Caco-2 (cell line): ENCODE results near the gene COG3. TPM values are rescaled to one million over a fixed set of nuclear protein-coding genes. Genes with fewer than 3 reads are reported as not detected.

ENCODE experiments used
- BruUV-seq: library from RNA; stranded (reverse); fragments of 400-500 nt; replicated peaks from 2 replicates; lab custom pipeline; 2021; lab: Mats Ljungman, UMichigan
- CTCF ChIA-PET: fragments of 300-600 bp; sonication (Branson Sonifier 250); formaldehyde crosslinking; loops from one replicate; lab custom pipeline; 2022; ENCODE audit warnings: antibody characterized with exemption; lab: Charles Lee
- POLR2A ChIA-PET: fragments of 300-600 bp; sonication (Branson Sonifier 250); formaldehyde crosslinking; loops from one replicate; lab custom pipeline; 2022; ENCODE audit warnings: antibody characterized with exemption; lab: Charles Lee
- DNase-seq, 2 experiments: peaks; one replicate each; pipeline versions ENCODE4 v3.0.0 to v3.0.0-alpha.2; 2020 to 2022
- H3K27me3 ChIP-seq: replicated peaks from 2 replicates; pipeline ENCODE4 v1.6.0; 2011; ENCODE audit warnings: low read length; ENCODE audit not compliant: control insufficient read depth, insufficient read depth
- H3K36me3 ChIP-seq: 2 replicates; pipeline ENCODE4 v1.5.1; 2011; ENCODE audit warnings: low read length; ENCODE audit not compliant: control insufficient read depth, insufficient read depth
- H3K4me1 ChIP-seq: fragments of 250-450 bp; sonication (Bioruptor Pico); 2 replicates; pipeline ENCODE4 v1.5.1; 2020; ENCODE audit warnings: mild to moderate bottlenecking
- H3K4me3 ChIP-seq: 2 replicates; pipeline ENCODE4 v1.5.1; 2011; ENCODE audit warnings: low read depth, mild to moderate bottlenecking, control low read depth, low read length
- H3K9me3 ChIP-seq: fragments of 250-450 bp; sonication (Bioruptor Pico); 2 replicates; pipeline ENCODE4 v1.5.1; 2020; ENCODE audit warnings: mild to moderate bottlenecking, moderate library complexity
- H3K27ac Mint-ChIP-seq: one replicate; pipeline ENCODE4 v1.8.0; 2022; ENCODE audit warnings: mixed read lengths; ENCODE audit not compliant: unreplicated experiment
- H3K27me3 Mint-ChIP-seq: one replicate; pipeline ENCODE4 v1.8.0; 2022; ENCODE audit warnings: mixed read lengths; ENCODE audit not compliant: insufficient read depth, unreplicated experiment
- H3K36me3 Mint-ChIP-seq: one replicate; pipeline ENCODE4 v1.8.0; 2022; ENCODE audit warnings: mild to moderate bottlenecking, mixed read lengths; ENCODE audit not compliant: insufficient read depth, unreplicated experiment
- H3K4me1 Mint-ChIP-seq: one replicate; pipeline ENCODE4 v1.8.0; 2022; ENCODE audit warnings: low read depth, mixed read lengths; ENCODE audit not compliant: unreplicated experiment
- H3K4me3 Mint-ChIP-seq: one replicate; pipeline ENCODE4 v1.8.0; 2022; ENCODE audit warnings: mild to moderate bottlenecking, moderate library complexity, mixed read lengths; ENCODE audit not compliant: unreplicated experiment
- H3K9me3 Mint-ChIP-seq: one replicate; pipeline ENCODE4 v1.8.0; 2022; ENCODE audit warnings: mixed read lengths; ENCODE audit not compliant: unreplicated experiment
- CTCF ChIP-seq, 2 experiments: fragments of 200-600 bp in 1 of 2; IDR thresholded peaks; 1 replicate in 1 of 2; 2 replicates in 1 of 2; pipeline versions ENCODE4 v1.5.1 to v1.8.0; 2011 to 2022; ENCODE audit warnings: antibody characterized with exemption in 1 of 2, control low read depth in 1 of 2, inconsistent platforms in 1 of 2, low read depth in 1 of 2, low read length in 1 of 2, mild to moderate bottlenecking in 1 of 2, moderate library complexity in 1 of 2; ENCODE audit not compliant: insufficient read depth in 1 of 2, severe bottlenecking in 1 of 2, unreplicated experiment in 1 of 2
- intact Hi-C: fragments of 100-400 bp; cut with micrococcal nuclease; formaldehyde crosslinking; loops from one replicate; pipeline ENCODE4 v1.10.0; 2022; ENCODE audit not compliant: unreplicated experiment
- total RNA-seq: library from RNA; stranded (reverse); gene quantifications from 2 replicates; pipeline ENCODE4 v1.2.3, GENCODE V29; 2022

The COG3 gene
- total RNA-seq, 1 experiment from 2014 or later: 35.8 TPM

- CTCF ChIA-PET: interaction anchor here (0.6 to 1.5 kb wide), 3 partner anchors 8 to 180 kb away, joined by 3 to 6 read pairs (median 4); partner anchors contain the start of gene TPT1
- POLR2A ChIA-PET: no interaction called here
- Histone ChIP-seq H3K36me3 (peaks cover 2% of the 10 kb centered on the region; the same call in 1 of the 2 replicates), H3K27me3 (no peaks in the 10 kb centered on the region), H3K9me3 (no peaks in the 10 kb centered on the region), H3K4me1 (peaks cover 84% of the 10 kb centered on the region), H3K4me3 (no peak overlapping the region)
- H3K27me3 Mint-ChIP-seq: no peaks in the 10 kb centered on the region
- H3K27ac Mint-ChIP-seq: peak overlapping the region; percentile 92
- TF ChIP-seq CTCF (IDR thresholded peaks at IDR 0.05; ENCODE audit: insufficient read depth in 1 of 2, low read depth in 1 of 2, low read length in 1 of 2, severe bottlenecking in 1 of 2, unreplicated experiment in 1 of 2): no peak
- peaks cover 89% of the 10 kb centered on the region for H3K36me3 Mint-ChIP-seq
- peaks cover 61% of the 10 kb centered on the region for H3K4me1 Mint-ChIP-seq
- DNase-seq: peak; percentile 64
- H3K9me3 Mint-ChIP-seq: no peaks in the 10 kb centered on the region
- no TSS peak for BruUV-seq
- H3K4me3 Mint-ChIP-seq: peak overlapping the region; percentile 73
- intact Hi-C loops: no loop called here
Measured at GRCh38 chr13:45521297-45521696, 56.6 kb downstream of the COG3 start.

DNA sequence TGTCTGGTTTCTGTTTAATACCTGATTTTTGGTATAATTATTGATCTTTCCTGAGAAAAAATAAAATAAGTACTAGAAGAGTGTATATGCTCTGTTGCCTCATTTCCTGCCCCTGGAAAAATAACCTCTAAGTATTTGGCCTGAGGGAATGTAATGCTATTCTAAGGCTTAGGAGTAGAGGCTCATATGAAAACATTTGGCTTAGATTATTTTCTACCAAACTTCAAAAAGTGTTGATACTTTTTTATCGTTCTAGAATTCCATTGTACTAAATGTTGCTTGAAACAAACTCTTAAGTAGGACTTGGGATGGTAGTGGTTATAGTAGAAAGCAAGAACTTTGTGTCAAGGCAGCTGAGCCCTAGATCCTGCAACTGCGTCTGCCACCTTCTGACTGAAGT, 57.8 kb downstream of the COG3 start:
- H3K4me1 Mint-ChIP-seq: peaks cover 73% of the 10 kb centered on the region
- no peaks in the 10 kb centered on the region for H3K27me3 Mint-ChIP-seq
- no peak for TF ChIP-seq CTCF (IDR thresholded peaks at IDR 0.05; ENCODE audit: insufficient read depth in 1 of 2, low read depth in 1 of 2, low read length in 1 of 2, severe bottlenecking in 1 of 2, unreplicated experiment in 1 of 2)
- no peak overlapping the region for H3K4me3 ChIP-seq
- ChIA-PET POLR2A (no interaction called here), CTCF (interaction anchor here (1.5 kb wide), 1 partner anchor 181 kb away, joined by 4 read pairs; the partner anchor contains the start of gene TPT1)
- H3K4me3 Mint-ChIP-seq: peak overlapping the region; percentile 73
- H3K4me1 ChIP-seq: peaks cover 84% of the 10 kb centered on the region
- H3K27me3 ChIP-seq: no peaks in the 10 kb centered on the region
- H3K9me3 ChIP-seq: no peaks in the 10 kb centered on the region
- BruUV-seq: no TSS peak
- peaks cover 2% of the 10 kb centered on the region; the same call in 1 of the 2 replicates for H3K36me3 ChIP-seq
- DNase-seq: no peak
- H3K36me3 Mint-ChIP-seq: peaks cover 89% of the 10 kb centered on the region
- no peaks in the 10 kb centered on the region for H3K9me3 Mint-ChIP-seq
- H3K27ac Mint-ChIP-seq: peak overlapping the region; percentile 92
- intact Hi-C loops: no loop called here

DNA sequence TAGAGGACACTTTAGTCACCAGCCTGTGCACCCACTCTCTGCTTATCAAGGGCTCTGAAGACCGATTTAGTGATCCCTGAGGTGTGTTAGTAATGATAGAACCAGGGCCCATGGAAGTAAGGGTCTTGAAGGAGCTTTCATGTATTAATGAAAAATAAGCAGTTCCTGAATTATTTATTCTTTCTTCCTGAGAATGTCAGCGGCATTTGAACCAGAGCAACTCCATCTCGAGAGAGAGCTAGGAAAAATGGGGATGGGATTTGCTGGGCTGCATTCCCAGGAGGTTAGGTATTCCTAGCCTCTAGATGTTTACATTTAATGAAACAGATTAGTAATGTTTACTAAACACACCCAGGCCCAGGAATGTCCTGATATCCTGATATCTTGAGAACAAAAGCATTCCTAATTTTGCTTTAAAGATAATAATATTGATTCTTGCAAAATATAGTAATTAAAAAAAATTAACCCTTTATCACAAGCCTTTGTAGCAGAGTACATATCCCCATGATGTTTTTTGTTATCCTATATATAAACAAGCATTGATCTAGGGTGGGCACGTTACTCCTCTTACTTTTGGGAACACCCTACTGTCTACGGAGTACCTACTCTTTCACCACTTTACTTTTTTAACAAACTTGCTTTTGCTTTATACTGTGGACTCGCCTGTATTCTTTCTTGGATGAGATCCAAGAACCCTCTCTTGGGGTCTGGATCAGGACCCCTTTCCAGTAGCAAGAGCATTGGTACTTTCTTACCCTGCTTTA, 63.1 kb downstream of the COG3 start:
- Histone ChIP-seq H3K4me1 (peaks cover 67% of the 10 kb centered on the region), H3K9me3 (peaks cover 6% of the 10 kb centered on the region; the same call in 1 of the 2 replicates), H3K27me3 (no peaks in the 10 kb centered on the region), H3K36me3 (peaks cover 4% of the 10 kb centered on the region; the same call in 1 of the 2 replicates), H3K4me3 (no peak overlapping the region)
- Mint-ChIP-seq H3K27me3 (no peaks in the 10 kb centered on the region), H3K4me1 (peaks cover 59% of the 10 kb centered on the region), H3K9me3 (no peaks in the 10 kb centered on the region), H3K36me3 (peaks cover 83% of the 10 kb centered on the region), H3K27ac (peak overlapping the region; percentile 93), H3K4me3 (peak overlapping the region; percentile 22)
- ChIA-PET CTCF (no interaction called here), POLR2A (no interaction called here)
- no peak for TF ChIP-seq CTCF (IDR thresholded peaks at IDR 0.05; ENCODE audit: insufficient read depth in 1 of 2, low read depth in 1 of 2, low read length in 1 of 2, severe bottlenecking in 1 of 2, unreplicated experiment in 1 of 2)
- DNase-seq: peak; percentile 81 to 82
- intact Hi-C loops: loop anchor here (1.0 kb wide), 1 partner anchor 9 kb away; no protein-coding TSS in a partner anchor
- BruUV-seq: no TSS peak
